ENCODE data around the gene FGF11.

GRCh38 chr17:7448461-7448860 lies 9.1 kb downstream of the FGF11 start:
- no peak for TF ChIP-seq POLR2A (IDR thresholded peaks at IDR 0.05)
- TF ChIP-seq CTCF (IDR thresholded peaks at IDR 0.05), result no peak
- TF ChIP-seq POLR2AphosphoS5 (IDR thresholded peaks at IDR 0.05), result no peak
- TF ChIP-seq EP300 (IDR thresholded peaks at IDR 0.05), result no peak

Data from stomach (tissue), 4 donors.